Stimulated activated CD4-positive, alpha-beta T cell treated with anti-CD3 and anti-CD28 coated beads, Interleukin-12 subunit alpha, Interleukin-12 subunit beta, amount 100 ng/mL, for 24 hours (primary cell): Measurements from ENCODE around the gene GSG1L.

Source experiments
- DNase-seq, 2 experiments: peaks; one replicate each; pipeline ENCODE4 v3.0.0-alpha.2; 2020; ENCODE audit warnings: low read depth in 2 of 2

GSG1L gene

GRCh38 chr16:27852681-27853080 lies 210.8 kb downstream of the GSG1L start:
- no peak for DNase-seq

GRCh38 chr16:27852116-27852515 lies 211.4 kb downstream of the GSG1L start:
- no peak for DNase-seq

DNA sequence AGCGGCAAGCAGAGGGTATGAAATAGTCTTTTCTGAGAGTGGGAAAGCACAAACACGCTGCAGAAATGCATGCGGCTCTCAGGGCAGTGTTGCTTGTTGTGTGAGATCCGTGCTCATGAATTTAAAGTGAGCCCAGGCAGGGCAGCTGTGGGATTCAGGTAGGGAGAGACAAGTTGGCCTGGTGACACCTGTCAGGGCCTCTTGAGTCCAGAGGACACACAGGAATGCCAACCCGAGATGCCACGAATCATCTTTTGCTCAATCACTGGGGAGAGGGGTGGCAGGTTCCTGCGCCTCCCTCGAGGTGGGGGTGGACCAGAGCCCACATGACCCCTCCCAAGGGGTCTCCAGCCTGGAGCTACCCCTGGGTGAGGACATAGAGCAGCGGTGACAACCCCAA lies 211.9 kb downstream of the GSG1L start:
- no peak for DNase-seq

DNA sequence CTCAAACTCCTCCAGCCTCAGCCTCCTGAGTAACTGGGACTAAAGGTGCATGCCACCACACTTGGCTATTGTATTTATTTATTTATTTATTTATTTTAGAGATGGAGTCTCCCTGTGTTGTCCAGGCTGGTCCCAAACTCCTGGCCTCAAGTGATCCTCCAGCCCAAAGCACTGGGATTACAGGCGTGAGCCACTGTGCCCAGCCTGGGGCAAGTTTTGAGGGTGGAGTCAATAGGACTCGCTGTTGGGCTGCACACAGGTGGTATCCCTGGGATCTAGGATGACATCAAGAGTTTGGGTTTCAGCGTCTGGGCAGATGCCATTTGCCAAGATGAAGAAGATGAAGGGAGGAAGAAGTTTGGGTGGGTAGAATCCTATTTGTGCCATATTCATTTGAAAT lies 213.9 kb downstream of the GSG1L start:
- no peak for DNase-seq

DNA sequence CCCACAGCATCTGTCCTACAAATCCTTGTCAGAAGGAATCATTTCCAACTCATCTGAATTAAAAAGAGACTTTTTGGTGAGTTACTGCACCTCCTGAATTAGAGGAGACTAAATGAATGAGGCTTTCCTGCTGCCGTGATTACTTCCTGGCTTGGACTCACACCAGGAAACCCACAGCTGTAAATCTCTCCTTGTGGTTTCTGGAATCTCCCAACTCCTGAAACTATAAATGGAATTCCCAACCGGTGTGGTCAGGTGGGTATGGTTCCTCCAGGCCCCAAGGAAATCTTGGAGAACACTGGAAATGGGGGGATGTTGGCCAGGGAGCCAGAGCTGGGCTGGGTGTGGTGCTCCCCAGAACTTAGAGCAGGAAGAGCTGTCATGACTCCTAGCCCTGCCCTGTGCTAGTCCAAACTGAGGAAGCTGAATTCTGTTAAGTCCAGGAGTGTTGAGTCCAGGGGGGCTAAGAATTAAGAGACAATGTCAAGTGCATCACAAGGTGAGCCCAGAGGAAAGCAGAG lies 216.4 kb downstream of the GSG1L start:
- DNase-seq: no peak

- DNase-seq: no peak
Observed at GRCh38 chr16:27844826-27845225, 218.7 kb downstream of the GSG1L start.

- DNase-seq: no peak
Observed at GRCh38 chr16:27843800-27844199, 219.7 kb downstream of the GSG1L start.

GRCh38 chr16:27841911-27842310 lies 221.6 kb downstream of the GSG1L start:
- DNase-seq: no peak

- DNase-seq: no peak
Observed at GRCh38 chr16:27841061-27841801, 222.3 kb downstream of the GSG1L start.

DNA sequence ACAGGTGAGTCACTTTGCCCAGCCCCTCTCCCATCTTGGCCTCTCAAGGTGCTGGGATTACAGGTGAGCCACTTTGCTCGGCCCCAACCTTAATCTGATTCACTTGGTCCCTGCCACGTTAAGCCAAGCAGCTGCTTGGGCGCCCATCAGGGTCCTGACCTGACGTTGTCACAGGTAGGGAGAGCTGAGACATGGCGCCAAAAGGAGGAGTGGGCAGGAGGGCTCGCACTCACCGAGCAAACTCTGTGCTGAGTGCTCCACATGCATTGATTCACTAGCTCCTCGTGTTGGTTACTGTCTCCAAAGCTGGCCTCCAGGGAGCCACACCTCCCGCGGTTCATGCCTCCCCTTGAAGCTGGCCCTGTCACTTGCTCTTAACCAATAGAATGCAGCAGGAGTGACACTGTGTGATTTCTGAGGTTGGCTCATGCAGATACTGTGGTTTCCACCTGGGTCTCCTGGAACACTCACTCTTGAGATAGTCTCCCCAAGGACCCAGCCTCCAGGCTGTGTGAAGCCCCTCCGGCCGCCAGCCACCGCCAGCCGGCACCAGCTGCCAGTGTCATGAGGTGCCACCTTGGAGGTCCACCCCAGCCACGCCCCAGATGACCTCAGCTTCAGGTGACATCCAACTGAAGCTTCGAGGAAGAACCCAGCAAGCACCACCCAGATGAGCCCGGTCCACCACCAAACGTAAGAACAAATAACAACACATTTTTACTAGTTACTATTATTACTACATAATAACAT lies 223.0 kb downstream of the GSG1L start:
- no peak for DNase-seq

- DNase-seq: no peak
Observed at GRCh38 chr16:27839419-27839818, 224.1 kb downstream of the GSG1L start.

- DNase-seq: no peak
Observed at GRCh38 chr16:27838536-27839175, 224.9 kb downstream of the GSG1L start.

- no peak for DNase-seq
Observed at GRCh38 chr16:27829975-27830374, 233.5 kb downstream of the GSG1L start.

DNA sequence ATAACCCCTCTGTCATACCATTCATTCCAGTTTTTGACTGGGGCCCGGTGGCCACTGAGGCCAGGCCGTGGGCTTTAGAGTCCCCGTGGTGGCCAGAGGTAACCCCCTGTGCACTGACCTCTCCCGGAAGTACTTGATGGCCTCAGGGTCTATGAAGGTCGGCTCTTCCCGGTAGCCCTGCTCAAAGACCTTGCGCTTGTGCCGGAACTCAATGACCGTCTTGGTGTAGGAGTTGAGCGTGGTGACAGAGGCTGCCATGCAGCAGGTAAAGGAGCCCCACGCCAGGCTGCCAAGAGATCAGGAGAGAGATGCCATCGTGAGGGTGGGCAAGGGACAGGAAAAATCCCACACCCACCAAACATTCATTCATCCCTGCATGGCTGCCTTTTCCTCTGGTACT lies 234.8 kb downstream of the GSG1L start:
- no peak for DNase-seq

DNA sequence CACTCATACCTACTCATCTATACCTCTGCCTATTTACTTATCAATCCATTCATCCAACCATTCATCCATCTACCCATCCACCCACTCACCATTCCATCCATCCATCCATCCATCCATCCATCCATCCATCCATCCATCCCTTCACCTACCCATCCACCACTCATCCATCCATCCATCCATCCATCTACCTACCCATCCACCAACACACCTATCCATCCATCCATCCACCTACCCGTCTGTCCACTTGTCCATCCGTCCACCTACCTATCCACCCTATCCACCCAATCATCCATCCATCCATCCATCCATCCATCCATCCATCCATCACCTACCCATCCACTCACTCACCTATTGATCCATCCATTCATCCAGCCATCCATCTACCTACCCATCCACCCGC lies 235.7 kb downstream of the GSG1L start:
- no peak for DNase-seq

GRCh38 chr16:27826893-27827289 lies 236.6 kb downstream of the GSG1L start:
- DNase-seq: no peak

DNA sequence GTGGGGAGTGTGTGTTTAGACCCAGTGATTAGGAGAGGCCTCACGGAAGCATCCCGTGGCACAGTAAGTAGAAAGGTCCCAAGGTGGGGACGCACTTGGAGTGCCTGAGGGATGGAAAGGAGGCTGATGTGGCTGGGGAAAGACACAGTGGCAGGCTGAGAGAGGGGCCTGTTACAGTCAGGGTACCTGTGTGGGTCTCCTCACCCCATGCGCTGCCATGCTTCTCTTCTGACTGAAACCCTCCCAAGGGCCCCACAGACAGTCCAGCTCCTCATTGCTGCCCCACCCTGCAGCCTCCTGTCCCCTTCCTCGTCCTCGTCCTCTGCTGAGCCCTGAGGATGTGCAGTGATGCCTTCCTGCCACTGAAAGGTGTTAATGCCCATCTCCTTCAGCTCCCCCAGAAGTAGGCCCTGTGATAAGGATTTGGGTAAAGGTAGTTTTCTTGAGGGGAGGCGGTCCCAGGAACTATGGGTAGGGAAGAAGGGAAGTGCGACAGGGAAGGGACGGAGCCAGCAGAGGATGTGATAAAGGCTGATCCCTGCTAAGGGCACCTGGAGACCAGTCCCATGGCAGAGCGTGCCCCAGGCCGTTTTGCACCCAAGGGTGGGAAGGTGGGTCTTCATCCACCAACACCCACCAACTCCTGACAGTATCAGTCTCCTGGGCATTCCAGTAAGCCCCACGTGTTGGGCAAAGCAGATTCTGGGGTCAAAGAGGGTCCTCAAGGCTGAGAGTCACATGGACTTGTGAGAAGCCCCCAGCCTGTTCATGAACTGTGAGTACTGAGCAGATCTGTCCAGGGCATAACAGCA lies 237.2 kb downstream of the GSG1L start:
- no peak for DNase-seq

- DNase-seq: no peak
Observed at GRCh38 chr16:27824786-27825185, 238.7 kb downstream of the GSG1L start.

- no peak for DNase-seq
Observed at GRCh38 chr16:27824006-27824405, 239.5 kb downstream of the GSG1L start.

DNA sequence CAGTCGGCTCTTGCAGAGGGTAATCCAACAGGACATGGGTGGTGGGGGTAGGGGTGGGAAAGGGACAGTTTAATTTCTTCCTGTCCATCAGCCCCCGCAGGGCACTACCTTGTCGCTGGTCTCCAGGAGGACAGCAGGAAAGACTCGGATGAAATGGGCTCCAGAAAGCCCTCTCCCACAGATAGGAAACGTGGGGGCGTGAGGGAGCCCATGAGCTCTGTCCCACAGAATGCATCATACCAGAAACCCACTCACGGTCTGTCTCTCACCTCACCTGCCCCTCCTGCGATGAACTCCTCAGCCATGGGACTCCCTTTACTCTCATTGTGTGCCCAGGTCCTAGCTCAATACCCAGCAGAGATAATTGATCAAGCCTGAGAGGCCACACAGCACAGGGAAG lies 240.1 kb downstream of the GSG1L start:
- DNase-seq: no peak

- no peak for DNase-seq
Observed at GRCh38 chr16:27822996-27823395, 240.5 kb downstream of the GSG1L start.

GRCh38 chr16:27822529-27822928 lies 241.0 kb downstream of the GSG1L start:
- DNase-seq: no peak
